Osteoblast (primary cell): ENCODE results near the gene METTL2A. TPM values are rescaled to one million over a fixed set of nuclear protein-coding genes. Genes with fewer than 3 reads are reported as not detected.
"Not testable (repeated sequence)": the region's sequence is repeated elsewhere in the genome, so short reads cannot be mapped to it uniquely, and the experiment has no call there.

Experiments
- DNase-seq: peaks from one replicate; pipeline ENCODE4 v3.0.0; 2011; ENCODE audit warnings: low spot score, mixed read lengths; ENCODE audit not compliant: insufficient read length; ENCODE audit errors: missing footprints
- H2AFZ ChIP-seq: 2 replicates; pipeline ENCODE4 v1.6.0; 2011; ENCODE audit warnings: mild to moderate bottlenecking, low read length
- H3K27ac ChIP-seq: 2 replicates; pipeline ENCODE4 v1.5.1; 2011; ENCODE audit warnings: mild to moderate bottlenecking, low read depth, low read length, moderate library complexity
- H3K27me3 ChIP-seq: 2 replicates; pipeline ENCODE4 v1.6.0; 2012; ENCODE audit warnings: mild to moderate bottlenecking, control low read depth, inconsistent platforms, low read length, moderate library complexity; ENCODE audit not compliant: insufficient read depth
- H3K36me3 ChIP-seq: 2 replicates; pipeline ENCODE4 v1.5.1; 2011; ENCODE audit warnings: mild to moderate bottlenecking, low read length, control low read depth, moderate library complexity; ENCODE audit not compliant: insufficient read depth
- H3K4me1 ChIP-seq: 2 replicates; pipeline ENCODE4 v1.5.1; 2011; ENCODE audit warnings: mild to moderate bottlenecking, low read length, control low read depth, moderate library complexity; ENCODE audit not compliant: insufficient read depth
- H3K4me2 ChIP-seq: 2 replicates; pipeline ENCODE4 v1.6.0; 2011; ENCODE audit warnings: mild to moderate bottlenecking, low read length; ENCODE audit not compliant: insufficient read depth
- H3K4me3 ChIP-seq: fragments of 200-600 bp; sonication (generic); 3 replicates; pipeline ENCODE4 v1.5.1; 2012; ENCODE audit warnings: mild to moderate bottlenecking, low read length, inconsistent platforms; ENCODE audit not compliant: insufficient read depth
- H3K79me2 ChIP-seq: 2 replicates; pipeline ENCODE4 v1.6.0; 2012; ENCODE audit warnings: mild to moderate bottlenecking, low read length, control low read depth, inconsistent platforms; ENCODE audit not compliant: insufficient read depth
- H3K9me3 ChIP-seq: 2 replicates; pipeline ENCODE4 v1.5.1; 2011; ENCODE audit warnings: low read depth, low read length, control low read depth
- H4K20me1 ChIP-seq: 2 replicates; pipeline ENCODE4 v1.6.0; 2012; ENCODE audit warnings: mild to moderate bottlenecking, low read length, control low read depth; ENCODE audit not compliant: insufficient read depth
- total RNA-seq: library from RNA; depleted of rRNA; stranded (reverse); fragments of >200 nt; gene quantifications from 2 replicates; pipeline ENCODE4 v1.2.3, GENCODE V29; 2012
- TF ChIP-seq, protein P1 (sequence below): IDR thresholded peaks from 2 replicates; pipeline ENCODE4 v1.5.1; 2011; ENCODE audit warnings: mild to moderate bottlenecking, low read depth, low read length, moderate library complexity; ENCODE audit errors: extremely low read depth

The METTL2A gene
- total RNA-seq, 1 donor: 24.6 TPM

DNA sequence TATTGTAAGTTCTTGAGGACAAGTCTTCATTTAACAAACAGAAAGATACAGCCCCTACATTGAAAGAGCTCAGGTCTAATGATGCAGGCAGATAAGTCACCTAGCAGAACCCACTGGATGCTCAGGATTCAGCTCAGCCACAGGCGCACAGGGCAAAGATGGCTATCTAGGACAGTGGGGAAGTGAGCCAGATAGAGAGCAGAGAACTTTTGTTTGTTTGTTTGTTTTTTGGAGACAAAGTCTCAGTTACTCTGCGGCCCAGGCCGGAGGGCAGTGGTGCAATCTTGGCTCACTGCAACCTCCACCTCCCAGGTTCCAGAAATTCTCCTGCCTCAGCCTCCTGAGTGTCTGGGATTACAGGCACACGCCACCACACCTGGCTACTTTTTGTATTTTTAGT lies 20.4 kb downstream of the METTL2A start:
- no peak overlapping the region for H3K27ac ChIP-seq
- no peaks in the 10 kb centered on the region for H3K9me3 ChIP-seq
- no peaks in the 10 kb centered on the region for H3K27me3 ChIP-seq
- no peak for DNase-seq
- H3K36me3 ChIP-seq: peaks cover 26% of the 10 kb centered on the region
- no peaks in the 10 kb centered on the region for H4K20me1 ChIP-seq
- no peaks in the 10 kb centered on the region for H3K79me2 ChIP-seq
- H2AFZ ChIP-seq: no peak overlapping the region
- TF ChIP-seq, protein P1, sequence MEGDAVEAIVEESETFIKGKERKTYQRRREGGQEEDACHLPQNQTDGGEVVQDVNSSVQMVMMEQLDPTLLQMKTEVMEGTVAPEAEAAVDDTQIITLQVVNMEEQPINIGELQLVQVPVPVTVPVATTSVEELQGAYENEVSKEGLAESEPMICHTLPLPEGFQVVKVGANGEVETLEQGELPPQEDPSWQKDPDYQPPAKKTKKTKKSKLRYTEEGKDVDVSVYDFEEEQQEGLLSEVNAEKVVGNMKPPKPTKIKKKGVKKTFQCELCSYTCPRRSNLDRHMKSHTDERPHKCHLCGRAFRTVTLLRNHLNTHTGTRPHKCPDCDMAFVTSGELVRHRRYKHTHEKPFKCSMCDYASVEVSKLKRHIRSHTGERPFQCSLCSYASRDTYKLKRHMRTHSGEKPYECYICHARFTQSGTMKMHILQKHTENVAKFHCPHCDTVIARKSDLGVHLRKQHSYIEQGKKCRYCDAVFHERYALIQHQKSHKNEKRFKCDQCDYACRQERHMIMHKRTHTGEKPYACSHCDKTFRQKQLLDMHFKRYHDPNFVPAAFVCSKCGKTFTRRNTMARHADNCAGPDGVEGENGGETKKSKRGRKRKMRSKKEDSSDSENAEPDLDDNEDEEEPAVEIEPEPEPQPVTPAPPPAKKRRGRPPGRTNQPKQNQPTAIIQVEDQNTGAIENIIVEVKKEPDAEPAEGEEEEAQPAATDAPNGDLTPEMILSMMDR: no peak
- no peak overlapping the region for H3K4me3 ChIP-seq
- H3K4me2 ChIP-seq: no peak overlapping the region
- no peaks in the 10 kb centered on the region for H3K4me1 ChIP-seq

DNA sequence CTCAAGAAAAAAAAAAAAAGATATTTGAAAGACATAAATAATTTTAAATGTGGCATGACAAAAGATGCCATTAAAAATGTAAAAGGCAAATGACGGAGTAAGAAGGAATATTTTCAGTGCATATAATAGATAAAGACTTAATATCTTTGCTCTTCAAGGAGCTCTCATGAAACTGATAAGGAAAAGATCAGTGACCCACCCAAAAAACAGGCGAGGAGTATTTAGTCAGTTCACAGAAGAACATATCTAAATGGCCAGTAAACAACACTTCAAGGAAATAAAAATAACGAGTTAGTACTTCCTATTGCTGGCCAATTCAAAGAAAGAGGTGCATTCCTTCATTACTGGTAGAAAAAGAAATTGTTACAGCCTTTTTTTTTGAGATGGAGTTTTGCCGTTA lies 22.1 kb downstream of the METTL2A start:
- not testable (repeated sequence) for H3K9me3 ChIP-seq, H3K4me2 ChIP-seq, H3K27ac ChIP-seq, H3K27me3 ChIP-seq, H3K4me3 ChIP-seq, DNase-seq, H3K4me1 ChIP-seq, H2AFZ ChIP-seq, H4K20me1 ChIP-seq, H3K79me2 ChIP-seq
- peaks cover 26% of the 10 kb centered on the region for H3K36me3 ChIP-seq

DNA sequence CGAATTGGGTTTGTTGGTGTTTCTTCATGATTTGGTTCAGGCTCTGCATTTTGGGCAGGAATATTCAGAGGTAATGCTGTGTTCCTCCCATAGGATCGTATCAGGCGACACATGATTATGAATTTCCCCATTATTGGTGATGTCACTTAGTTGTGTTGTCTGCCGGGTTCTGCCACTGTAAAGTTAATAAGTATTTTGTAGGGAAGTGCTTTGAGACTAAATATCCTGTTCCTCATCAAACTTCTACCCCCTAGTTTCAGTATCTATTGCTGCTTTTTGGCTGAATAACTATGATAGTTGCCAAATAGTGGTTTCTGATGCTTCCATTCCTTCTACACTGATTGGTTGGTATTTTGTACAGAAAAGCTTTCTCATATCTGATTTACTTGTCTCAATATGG lies 28.5 kb downstream of the METTL2A start:
- DNase-seq, H3K27ac ChIP-seq, H2AFZ ChIP-seq, H3K4me1 ChIP-seq, H3K9me3 ChIP-seq, H4K20me1 ChIP-seq, H3K36me3 ChIP-seq, H3K4me2 ChIP-seq, H3K79me2 ChIP-seq, H3K27me3 ChIP-seq, H3K4me3 ChIP-seq: not testable (repeated sequence)

DNA sequence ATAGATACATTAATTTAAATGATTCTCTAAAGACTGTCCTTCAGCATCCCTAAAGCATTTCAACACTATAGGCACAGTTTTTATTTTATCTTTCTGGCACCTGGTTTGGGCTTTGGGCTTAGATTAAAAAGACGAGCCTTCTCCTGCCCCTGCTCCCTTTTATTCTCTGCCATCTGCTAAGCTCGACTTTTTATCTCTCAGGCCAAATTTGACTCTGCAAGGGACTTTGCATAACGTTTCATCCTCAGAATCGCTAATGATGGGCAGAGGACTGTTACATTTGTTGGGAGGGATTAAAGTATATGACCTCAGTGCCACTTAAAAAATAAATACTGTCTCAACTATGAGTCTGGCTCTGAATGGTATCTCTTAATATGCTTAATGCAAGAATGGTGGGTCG lies 29.3 kb downstream of the METTL2A start:
- not testable (repeated sequence) for H3K9me3 ChIP-seq, H3K27me3 ChIP-seq, H3K79me2 ChIP-seq, H3K4me2 ChIP-seq, H3K27ac ChIP-seq, DNase-seq, H3K4me1 ChIP-seq, H3K4me3 ChIP-seq, H2AFZ ChIP-seq, H4K20me1 ChIP-seq, H3K36me3 ChIP-seq

DNA sequence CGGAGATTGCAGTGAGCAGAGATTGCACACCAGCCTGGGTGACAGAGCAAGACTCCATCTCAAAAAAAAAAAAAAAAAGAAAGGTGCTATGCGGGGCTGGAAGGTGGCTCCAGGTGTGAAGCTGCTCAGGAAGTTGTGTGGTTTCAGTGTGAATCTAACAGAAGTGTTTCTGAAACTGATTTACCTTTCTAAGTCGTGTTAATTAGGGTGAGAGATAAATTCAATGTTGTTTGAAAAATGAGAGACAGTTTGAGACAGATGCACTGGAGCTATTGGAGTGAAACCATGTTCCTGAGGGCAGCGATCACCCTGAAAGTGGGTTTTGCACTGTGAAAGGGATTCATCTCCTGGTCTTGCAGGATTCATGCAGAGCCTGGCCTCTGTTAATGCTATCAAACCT lies 30.0 kb downstream of the METTL2A start:
- H4K20me1 ChIP-seq, H2AFZ ChIP-seq, H3K79me2 ChIP-seq, H3K27me3 ChIP-seq, H3K4me2 ChIP-seq, DNase-seq, H3K36me3 ChIP-seq, H3K9me3 ChIP-seq, H3K27ac ChIP-seq, H3K4me3 ChIP-seq, H3K4me1 ChIP-seq: not testable (repeated sequence)

DNA sequence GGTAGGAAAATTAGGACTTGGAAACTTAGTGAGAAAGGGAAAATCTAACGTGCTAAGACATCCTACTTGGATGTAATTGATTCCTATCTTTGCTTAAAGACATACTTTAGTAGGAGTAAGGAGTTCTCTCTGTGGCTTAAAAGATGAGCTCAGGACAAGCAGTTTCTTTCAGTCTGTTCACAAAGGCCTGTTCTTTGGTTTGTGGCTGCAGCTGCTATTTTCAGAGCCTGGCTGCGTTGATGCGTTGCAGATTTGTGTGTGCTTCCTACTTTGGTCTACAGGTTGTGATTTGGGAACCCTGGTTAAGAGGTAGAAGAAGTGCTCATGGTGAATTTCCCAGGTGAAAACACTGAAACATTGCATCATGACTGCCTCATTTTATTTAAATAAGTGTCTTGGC lies 30.4 kb downstream of the METTL2A start:
- H3K27me3 ChIP-seq, DNase-seq, H4K20me1 ChIP-seq, H2AFZ ChIP-seq, H3K4me3 ChIP-seq, H3K4me1 ChIP-seq, H3K27ac ChIP-seq, H3K4me2 ChIP-seq, H3K36me3 ChIP-seq, H3K79me2 ChIP-seq, H3K9me3 ChIP-seq: not testable (repeated sequence)
